ENCODE measurements around the gene PSMC6.

PSMC6 gene

DNA sequence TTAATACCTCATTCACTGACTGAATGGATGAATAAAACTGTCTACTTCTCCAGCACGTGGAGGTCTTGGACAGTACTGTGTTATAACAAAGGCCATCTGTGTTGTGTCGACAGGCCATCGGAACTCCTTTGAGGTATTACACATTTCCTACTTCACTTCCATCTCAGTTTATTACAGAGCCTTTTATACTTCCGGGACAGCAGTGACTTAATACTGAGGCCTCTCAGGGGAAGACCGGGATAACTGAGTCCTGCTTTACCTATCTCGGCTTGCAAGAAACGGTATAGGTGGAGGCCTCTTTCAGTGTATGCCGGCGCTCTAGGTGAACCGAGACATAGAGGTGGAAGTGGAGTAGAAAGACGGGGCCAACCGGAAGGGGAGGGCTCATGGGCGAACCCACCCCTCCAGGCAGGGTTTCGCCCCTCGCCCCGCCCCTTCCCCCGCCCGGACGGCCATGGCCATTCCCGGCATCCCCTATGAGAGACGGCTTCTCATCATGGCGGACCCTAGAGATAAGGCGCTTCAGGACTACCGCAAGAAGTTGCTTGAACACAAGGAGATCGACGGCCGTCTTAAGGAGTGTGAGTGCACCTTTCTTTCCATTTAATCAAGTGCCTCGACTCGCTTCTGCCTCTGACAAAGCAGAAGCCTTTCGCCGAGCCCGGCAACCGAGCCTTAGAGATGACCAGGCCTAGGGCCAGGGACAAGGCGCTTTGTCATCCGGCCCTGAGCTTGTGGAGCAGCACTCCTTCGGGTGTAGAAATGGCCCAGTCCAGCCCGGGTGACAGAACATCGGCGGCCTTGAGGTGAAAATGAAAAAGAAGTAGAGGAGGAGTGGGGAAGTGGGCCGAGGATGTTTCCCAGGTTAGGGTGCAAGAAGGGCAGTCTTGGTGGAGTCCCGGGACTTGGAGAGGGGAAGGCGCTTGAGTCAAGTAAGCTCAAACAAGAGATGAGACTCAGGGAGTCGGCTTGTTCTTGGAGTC, at the start of gene PSMC6:
PSMC6 (plus strand) TSS at position 477 of the 983 bp plus-strand sequence; CDS start at position 497, 20 bp downstream.
- DNase-seq: peak; percentile 81

DNA sequence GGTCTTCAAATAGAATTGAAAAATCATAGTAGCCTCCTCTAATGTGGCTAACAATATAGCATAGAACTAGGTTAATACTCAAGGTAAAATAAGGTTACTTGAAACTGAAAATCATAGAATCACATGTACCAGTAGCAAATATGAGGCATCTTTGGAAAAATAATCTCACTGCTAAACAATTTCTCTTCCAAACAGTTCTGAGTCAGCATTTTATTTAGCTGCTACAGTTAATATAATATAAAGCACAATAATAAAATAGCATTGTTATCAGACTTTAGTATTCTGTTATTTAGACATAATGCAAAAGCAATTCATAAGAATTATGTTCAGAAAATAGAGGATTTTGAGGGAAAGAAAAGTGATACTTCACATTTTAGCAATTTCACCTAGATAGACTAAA, 46.7 kb upstream of the PSMC6 start:
- DNase-seq: no peak

DNA sequence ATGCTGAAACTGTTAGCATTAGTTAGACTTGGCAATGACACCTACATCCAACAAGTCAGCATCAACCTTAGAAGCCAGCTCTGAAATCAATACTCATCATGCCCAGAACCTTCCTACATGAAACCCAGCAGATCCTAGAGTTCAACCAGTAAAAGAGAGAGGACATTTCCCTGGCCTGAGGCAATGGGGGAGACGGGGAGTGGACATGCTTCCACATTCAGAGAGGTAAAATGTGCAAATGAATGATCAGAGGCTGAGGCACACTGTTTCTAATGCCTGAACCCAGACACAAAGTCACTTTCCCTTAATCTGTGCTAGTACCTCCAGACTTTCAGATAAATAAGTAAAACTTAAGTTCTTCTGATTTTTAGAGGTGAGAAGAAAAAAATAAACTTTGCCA, 46.2 kb upstream of the PSMC6 start:
- DNase-seq: no peak

DNA sequence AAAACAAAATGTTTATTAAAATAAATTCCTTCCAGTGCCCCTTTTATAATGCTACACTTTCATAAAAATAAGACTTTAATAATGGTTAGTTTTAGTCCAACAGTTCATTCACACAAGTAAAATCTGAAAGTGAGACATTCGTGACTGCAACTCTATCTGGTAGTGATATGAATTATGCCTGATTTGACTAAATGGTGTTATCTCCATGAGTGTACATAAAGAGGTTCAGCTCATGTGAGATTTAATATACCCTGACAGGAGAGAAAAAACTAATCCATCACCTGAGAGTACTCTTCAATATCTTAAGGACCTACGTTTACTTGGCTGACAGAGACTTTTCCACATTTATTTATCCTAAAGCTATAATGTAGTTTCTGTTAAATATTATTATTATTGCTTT, 45.7 kb upstream of the PSMC6 start:
- no peak for DNase-seq

DNA sequence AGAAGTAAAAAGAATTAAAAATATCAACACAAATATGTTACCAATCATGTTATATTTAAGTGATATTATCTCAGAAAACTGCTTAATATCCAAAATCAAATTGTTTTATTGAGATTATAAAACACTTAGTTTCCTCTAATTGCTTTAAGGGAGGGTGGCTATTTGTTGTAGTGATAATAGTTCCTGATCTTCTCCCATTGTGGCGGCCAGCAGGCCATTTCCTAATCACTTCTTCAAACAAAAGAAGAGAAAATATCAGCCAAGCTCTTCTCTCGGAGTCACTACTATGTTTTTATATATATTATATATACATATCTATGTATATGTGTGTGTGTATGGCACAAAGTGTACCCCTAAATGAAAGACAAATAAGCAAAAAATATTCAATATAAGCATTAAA, 43.1 kb upstream of the PSMC6 start:
- DNase-seq: no peak

DNA sequence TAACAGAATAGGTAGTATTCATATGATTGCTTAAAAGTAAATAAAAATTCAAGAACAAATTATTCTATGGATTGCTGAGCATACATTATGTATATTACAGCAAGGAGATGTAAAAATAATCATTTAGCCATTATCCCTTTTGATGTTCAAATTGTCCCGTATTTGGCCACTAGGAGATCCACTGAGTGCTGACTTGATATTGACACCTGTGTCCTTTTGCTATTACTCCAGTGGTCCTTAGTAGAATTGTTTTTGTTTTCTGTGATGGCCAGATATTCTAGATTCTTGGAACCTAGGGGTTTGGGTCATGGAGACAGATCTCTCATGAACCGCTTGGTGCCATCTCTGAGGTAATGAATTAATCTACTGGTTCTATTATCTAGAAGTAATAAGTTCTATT, 28.4 kb upstream of the PSMC6 start:
- no peak for DNase-seq

DNA sequence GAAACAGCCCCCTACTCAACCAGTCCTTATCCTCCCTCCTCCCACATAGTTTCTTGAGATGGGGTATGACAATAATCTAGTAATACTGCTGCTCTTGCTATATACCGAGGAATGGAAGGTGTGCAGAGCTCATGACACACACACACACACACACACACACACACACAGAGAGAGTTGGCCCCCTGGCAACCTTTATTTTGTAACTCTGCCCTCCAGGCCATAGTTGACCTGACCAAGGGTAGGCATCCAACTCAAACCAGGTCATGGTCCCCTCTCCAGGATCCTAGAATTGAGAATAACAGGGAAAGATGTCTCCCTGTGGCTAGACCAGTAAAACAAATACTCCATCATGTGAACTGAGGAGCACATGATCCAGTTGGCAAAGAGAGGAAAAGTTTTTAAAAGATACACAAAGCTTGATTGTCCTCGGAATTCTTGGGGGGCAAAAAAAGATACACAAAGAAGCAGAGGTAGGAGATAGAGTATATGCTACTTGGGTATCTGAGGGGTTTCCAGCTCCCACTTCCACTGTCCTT, 22.9 kb upstream of the PSMC6 start:
- DNase-seq: no peak

DNA sequence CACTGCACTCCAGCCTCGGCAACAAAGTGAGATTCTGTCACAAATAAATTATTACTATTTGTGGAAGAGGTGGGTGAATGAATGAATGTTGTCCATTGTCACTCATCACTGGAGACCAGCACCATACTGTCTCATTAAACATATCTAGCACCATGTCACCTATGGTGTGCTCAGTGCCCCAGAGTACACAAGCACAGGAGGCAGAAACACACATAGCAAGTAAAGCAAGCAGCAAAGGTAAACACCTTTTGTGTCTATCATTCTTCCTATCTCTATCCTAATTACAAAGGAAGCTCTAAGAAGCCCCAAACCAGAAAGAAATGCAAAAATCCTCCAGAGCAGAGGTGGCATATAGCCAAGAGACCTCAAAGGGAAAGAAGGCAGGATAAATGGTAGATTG, 20.8 kb upstream of the PSMC6 start:
- no peak for DNase-seq

DNA sequence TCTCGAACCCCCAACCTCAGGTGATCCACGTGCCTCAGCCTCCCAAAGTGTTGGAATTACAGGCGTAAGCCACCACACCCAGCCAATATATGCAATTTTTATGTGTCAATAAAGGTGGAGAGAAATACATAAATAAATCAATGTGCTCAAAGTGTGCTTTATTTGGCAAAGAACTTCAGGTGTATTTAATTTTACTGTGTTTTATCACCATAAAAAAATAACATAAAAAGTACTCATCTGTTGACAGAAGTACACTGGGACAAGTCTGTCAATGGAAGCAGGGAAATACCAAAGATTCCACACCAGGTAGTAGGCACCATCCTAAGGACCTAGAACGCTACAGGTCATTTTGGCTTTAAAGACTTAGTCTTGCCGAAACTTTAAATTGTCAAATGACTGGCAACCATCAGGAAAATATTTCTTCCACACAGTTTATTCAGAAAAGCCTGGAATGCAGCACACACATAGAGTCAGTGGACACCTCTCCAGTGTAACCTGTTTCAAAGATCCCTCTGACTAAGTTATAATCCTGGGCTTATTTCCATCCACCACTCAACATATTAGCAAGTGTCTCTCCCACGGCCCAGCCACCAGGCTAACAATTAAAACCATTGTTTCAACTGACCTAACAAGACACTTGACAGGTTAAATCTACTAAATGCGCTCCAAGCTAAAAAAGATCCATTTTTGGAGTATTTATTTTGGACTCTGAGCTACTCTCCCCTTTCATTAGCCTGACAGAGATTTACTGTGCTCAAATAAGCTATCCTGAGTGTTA, 15.8 kb upstream of the PSMC6 start:
- peak; percentile 48 for DNase-seq

DNA sequence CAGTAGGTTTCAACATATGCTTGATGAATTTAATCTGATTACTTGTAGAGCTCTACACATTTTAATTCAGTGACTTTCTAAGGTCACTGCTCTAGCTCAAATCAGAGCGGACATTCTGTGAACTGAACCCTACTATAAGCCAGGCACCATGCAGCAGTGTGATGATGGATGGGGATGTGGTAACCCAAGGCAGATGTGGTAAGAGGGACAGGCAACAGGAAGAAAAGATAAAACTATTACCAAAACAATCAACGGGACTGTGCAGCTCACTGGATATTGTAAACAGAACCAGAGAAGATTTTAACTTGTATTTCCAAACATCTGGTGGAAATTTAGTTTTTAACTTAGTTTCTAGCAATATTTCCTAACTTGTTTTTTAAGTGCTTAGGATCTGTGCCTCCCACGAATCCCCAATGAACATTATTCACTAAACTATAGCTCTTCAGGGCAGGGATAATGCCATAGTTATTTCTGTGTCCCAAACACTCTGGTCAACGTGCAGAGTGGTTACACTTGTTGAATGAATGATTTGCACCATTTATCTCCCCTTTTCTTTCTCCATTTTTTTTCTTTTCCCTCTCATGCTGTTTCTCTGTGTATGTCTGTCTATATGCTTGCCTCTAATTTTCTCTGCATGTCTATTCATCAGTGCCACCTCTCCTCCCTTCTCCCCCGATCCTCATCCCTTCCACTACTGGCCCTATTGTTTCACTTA, 14.6 kb upstream of the PSMC6 start:
- no peak for DNase-seq

DNA sequence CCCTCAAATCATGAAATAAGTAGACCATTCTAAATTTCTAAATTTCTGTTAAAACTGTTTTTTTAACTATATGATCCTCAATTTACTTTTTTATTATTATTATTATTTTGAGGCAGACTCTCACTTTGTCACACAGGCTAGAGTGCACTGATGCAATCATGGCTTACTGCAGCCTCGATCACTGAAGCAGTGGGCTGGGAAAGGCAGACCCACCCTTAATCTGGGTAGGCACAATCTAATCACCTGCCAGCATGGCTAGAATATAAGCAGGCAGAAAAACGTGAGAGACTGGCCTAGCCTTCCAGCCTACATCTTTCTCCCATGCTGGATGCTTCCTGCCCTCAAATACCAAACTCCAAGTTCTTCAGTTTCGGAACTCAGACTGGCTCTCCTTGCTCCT, 14.0 kb upstream of the PSMC6 start:
- no peak for DNase-seq

DNA sequence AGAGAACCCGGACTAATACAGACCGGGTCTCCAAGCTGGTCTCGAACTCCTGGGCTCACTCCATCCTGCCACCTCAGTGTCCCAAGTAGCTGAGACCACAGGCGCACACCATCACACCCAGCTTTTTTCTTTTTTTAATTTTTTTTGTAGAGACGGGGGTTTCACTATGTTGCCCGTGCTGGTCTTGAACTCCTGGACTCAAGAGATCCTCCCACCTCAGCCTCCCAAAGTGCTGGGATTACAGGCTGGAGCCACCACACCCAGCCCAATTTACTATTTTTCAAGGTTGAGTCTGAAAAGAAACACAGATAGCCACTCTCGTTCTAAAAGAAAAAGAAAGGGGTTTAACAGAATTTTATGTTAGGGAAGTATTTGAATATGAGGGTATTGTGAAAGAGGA, 13.5 kb upstream of the PSMC6 start:
- no peak for DNase-seq

DNA sequence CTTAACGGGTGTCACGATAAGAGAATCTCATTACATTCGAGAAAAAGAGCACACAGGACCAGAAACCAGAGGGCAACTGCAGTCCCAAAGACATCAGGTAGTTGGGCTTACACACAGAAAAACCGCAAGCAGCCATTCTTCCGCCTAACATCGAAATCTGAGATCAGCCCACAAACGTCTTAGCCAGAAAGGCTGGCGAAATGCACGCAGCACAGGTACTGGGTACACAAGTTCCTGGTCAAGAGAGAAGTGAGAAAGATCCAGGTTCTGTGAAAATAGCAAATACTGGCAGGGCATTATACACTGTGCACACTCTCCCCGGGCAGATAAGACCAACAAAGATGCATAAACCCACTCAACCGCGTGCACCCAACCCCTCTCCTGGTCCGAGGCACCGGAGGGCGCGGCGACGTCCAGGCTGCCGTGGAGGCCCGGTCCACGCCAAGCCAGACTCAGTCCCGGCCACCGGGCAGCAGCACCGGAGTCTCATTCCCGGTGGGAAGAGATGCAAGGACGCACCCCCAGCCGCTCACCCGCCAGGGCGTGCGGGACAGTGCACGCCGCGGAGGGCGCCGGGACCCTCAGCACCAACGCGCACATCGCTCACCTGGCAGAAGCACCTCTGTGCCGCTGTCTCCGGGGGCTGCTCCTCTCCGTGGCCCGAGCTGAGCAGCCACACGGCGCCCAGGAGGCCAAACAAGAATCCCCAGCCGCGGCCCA, 12.1 kb upstream of the PSMC6 start:
- DNase-seq: no peak

DNA sequence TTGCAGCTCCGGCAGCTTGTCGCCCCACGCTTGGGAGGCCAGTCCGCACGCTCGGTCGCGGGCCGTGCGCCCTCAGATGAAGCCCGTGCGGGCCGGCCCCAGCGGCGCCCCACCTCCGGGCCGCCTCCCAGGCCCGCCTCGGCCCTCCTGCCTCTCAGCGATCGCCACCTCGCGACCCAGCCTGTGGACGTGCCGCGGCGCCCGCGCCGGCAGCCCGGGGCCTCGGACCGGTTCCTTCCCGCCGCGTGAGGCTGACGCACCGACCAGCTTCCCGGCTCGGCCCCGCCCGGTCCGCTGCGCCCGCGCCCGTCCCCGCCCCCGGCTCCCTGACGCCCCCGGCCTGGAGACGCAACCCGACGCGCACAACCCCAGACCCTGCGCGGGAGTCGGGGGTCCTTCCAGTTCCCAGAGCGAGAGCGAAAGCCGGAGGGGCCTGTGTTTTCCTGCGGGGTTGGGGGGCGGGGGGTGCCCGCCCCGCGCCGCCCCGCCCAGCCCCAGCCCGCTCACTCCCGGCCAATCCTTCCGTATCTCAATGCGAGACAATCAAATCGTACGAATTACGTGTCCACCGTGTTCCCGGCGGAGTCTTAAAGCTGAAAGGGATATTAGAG, 11.4 kb upstream of the PSMC6 start, which contains the start of gene ERO1A:
ERO1A (minus strand) TSS at position 78 of the 611 bp plus-strand sequence; CDS start at position 1, 77 bp downstream.
- DNase-seq: peak; percentile 58

DNA sequence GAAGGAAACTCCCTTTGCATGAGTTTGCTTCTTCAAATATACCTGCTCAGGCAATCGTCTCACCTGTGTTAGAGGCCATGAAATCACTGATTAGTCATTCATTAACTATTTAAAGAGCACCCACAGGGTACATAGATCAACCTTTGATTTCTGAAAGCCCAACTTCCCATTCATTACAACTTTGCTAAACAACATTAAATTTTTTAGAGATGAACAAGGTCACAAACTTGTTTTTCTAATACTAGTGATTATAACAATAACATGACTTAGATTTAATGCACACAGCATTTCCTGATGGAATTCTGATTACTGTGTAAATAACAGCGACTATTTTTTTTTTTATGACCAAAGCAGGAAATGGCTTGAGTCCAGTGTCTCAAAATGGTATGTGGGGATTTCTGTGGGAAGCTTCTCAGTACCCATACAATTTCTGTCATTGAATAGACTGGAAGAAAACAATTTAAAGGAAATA, 6.3 kb upstream of the PSMC6 start:
- no peak for DNase-seq

DNA sequence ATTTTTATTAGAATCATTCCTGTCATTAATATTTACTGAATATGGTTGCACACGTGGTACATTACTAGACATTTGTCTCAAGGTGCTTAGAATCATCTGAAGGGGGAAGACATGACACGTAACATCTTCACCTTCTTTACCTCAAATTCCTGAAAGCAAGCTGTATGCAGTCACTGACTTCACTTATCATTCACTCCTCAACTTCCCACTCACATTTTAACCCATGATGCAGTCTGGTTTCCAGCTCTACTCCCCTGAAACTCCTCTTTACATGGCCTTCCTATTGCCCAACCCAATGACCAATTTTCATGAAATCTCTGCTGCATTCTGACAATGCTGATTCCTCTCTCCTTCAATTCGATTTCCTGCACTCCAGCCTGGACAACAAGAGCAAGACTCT, 5.8 kb upstream of the PSMC6 start:
- no peak for DNase-seq

DNA sequence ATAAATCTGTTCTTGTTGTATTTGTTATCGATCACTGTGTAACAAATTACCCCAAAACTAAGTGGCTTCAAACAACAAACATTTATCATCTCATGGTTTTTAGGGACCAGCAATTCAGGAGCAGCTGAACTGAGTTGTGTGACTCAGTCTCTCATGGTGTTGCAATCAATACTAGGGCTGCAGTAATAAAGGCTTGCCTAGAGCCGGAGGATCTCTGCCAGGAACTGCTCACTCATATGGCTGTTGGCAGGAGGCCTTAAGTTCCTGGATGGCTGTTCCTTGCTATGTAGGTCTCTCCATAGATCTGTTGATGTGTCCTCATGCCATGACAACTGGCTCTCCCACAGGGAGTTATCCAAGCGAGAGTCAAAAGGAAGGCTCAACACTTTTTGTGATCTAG, 3.8 kb upstream of the PSMC6 start:
- DNase-seq: no peak

DNA sequence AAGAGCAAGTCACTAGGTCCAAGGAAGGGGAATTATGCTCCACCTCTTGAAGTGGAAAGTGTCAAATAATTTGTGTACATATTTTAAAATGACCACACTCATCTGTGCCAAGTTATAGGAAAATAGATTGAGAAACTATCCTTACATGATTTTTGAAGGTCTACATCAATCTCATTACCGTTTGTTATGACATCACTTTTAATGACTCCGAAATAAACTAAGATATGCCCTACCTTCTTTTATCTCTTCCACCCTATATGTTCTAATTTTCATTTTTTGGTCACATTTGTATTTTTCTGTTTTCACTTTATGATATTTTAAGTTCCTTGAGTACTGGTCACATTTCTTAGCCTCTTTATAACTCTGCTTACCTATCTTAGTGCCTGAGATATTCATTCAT, 3.3 kb upstream of the PSMC6 start:
- no peak for DNase-seq

DNA sequence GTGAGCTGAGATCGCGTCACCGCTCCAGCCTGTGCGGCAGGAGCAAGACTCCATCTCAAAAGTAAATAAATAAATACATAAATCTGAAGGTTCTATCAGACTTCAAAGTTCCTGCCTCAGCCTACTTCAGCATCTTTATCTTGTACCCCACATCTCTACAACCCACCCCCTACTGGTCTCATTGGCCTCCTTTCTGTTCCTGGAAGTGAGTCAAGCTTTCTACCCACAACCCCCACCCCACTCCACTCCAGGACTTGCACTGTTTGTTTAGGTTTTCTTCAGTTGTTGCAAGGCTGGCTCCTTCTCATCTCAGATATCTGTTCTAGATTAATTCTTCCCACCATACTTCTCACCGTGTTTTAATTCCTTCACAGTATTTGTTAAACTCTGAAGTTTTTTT, 714 bp upstream of the PSMC6 start:
- no peak for DNase-seq

DNA sequence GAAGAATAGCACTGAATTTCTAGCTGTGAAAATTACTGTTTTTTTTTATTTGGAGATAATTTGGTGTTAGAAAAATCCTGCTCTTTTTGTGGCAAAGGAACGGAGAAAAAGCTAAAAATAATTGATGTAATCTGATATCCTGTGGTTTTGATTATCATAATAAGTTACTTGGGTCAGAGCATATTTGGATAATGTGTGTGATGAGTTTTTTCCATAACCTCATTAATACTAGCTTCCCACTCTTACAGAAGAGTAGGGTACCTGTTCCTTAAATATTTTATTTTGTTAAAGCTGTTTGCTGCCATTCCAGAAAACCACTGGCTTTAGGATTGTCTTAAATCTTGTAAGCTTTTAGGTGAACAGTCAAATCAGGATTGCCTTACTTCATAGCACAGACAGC, 4.7 kb downstream of the PSMC6 start:
- no peak for DNase-seq

DNA sequence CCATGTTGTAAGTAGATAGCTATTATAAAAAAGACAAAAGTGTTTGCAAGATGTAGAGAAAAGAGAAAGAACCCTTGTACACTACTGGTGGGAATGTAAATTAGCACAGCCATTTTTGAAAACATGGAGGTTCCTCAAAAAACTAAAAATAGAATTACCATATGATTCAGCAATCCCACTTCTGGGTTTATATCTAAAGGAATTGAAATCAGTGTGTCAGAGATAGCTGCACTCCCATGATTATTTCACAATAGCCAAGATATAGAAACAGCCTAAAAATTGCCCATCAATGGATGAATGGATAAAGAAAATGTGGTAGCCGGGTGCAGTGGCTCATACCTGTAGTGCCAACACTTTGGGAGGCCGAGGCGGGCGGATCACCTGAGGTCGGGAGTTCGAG, 9.2 kb downstream of the PSMC6 start:
- DNase-seq: no peak

All from NCI-H1048 (cell line).